ENCODE data around the gene KLC4.
"Not testable (repeated sequence)": the region's sequence is repeated elsewhere in the genome, so short reads cannot be mapped to it uniquely, and the experiment has no call there.

Gene KLC4

DNA sequence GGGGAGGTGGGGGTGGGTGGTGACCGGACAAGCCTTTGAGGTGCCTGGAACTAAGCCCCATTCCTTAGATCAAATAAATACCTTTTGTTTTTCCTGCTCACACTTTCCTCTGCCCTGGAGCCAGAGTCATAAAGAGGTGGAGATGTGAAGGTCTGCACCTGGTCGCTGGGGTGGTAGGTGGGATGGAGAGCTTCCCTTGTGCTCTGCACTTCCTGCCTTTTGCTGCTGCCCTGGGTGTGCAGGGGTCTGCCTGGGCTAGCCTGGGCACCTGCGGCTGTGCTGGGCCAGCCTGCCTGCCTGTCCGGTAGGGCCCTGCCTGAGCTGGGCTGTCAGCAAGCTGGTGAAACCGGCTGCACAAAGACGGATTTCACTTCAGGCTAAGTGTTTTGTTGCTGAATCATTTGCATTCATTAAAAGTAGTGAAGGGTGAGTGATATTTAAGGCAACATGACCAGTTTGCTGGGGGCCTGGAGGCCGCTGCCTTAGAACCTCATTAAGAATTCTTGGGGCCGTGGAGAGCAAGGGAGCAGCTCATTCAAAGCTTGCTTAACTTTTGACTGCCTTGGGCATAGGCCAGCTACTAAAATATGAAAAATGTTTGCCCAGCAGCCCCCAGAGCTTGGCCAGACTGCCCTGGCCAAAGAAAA, 37.1 kb downstream of the KLC4 start:
- DNase-seq, result peak; percentile 46

DNA sequence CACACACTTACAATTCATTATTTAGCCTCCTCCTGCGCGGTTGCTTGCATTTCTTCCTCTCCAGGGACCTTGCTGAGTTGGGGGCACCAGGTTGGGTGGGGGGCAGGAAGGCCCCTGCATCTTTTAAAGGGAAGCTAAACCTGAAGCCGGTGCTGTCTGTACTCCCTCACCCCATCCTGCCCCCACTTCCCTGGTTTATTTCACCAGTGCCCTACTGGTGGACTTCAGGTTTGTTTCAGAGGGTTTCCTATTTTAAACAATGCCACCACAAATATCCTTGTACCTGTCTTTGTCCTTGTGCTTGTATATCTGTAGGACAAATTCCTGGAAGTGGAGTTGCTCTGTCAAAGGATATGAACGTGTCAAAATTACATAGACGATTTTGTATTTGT, 37.7 kb downstream of the KLC4 start:
- DNase-seq, result peak; percentile 42

DNA sequence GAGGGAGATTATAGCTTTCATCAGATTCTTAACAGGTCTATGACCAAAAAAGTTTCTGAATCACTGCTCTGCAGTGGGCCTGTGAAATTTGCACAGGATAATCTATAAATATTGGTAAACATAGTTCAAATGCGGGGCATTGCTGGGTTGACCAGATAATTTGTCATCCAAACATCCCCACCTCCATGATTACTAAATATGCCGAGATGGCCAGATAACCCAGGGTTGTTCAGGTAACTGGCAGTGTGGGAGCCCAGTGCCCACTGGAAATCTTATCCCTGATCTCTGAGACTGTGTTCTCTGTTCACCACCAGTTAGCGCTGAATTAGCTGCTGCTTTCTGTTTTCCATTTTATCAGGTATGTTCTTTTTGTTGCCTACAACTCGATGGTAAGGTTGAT, 38.1 kb downstream of the KLC4 start:
- peak; percentile 21 for DNase-seq

DNA sequence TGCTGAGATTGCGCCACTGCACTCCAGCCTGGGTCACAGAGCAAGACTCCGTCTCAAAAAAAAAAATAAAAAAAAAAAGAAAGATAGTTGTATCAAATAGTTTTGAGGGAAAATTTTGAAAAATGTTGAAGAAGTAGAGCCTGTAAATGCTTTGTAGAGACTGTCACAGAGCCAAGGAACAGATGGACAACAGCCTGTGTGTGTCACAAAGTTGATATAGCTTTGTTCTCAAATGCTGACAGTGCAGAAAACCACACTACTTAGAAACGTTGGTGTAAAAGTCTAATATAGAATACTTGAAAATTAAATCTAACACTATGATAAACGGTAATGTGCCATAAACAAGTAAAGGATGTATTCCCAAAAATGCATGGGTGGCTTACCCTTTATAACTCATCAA, 42.1 kb downstream of the KLC4 start:
- peak; percentile 10 for DNase-seq

DNA sequence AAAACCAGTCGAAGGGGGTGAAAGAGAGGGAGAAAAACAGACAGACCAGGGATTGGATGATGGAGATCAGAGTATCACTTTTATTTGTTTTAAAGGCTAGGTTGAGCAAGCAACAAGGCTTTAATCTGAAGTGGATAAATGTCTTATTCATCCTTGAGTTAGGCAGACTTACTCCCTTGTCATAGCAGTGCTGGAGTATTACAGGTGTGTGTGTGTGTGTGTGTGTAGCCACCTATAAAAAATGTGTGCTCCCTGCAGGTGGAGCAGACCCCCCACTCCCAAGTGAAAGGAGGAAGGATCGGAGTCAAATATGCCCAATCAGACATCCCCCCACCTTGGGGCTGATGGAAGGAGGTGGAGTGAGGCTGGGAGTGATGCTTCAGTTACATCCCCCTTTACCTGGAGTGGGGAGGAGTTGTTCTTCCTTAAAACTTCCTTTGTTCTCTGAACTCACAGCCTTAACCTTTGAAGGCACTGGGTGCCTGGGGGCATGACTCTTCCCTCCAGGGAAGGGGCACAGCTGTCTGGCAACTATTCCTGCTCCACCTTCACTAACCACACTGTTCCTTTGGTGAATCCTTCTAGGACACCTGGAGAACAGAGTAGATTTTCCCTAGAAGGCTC, 43.9 kb downstream of the KLC4 start:
- DNase-seq, result peak; percentile 10

DNA sequence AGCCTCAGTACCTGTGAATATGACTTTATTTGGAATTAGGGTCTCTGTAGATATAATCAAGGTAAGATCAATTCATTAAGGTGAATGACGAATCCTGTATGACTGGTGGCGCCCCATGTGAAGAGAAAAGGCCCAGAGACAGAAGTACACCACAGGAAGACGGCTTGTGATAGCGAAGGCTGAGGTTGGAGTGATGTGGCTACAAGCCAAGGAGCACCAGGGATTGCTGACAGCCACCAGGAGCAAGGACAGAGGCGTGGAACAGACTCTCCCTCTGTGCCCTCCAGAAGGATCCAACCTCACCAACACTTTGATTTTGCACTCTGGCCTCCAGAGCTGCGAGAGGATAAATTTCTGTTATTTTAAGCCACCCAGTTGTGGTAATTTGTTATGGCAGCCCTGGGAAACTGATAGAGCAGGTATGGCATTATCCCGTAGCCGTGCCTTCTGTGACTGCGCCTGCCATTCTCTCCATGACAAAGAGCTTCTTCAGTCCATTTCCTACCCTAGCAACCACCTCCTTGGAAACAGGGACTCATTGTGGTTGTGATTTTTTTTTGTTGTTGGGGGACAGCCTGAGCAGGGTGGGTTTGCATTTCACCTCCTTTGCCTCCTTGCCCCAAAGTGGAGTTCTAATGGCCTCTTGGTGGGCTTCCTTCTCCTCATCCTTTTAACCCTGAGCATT, 46.2 kb downstream of the KLC4 start:
- peak; percentile 27 for DNase-seq

DNA sequence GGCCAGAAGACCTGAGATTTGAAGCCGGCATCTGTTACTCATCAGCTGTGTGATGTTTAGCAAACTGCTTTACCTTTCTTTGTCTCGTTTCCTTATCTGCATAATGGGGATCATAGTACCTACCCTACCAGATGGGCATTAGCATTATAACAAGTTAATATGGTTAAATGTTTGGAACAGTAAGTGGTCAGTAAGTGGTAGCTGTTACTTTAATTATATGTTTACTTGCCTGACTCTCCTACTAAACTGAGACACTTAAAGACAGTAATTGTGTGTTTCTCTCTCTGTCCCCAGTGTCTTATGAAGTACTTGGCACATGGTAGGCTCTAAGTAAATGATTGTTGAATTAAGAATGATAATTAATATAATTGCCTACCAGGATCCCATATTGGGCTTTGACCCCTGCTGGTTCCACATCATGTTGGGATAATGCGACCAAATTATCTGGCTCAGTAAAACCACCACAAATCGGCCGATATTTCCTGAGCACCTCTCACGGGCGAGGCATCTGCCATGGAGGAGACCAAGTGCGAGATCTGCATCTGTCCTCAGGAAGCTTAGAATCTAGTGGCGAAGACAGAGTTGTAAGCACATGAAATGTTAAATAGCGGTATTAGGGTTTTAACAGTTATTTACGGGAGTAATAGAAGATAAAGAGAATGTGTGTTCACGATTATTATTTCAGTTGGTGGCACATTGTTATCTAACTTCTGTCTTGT, 48.1 kb downstream of the KLC4 start:
- peak; percentile 15 for DNase-seq

DNA sequence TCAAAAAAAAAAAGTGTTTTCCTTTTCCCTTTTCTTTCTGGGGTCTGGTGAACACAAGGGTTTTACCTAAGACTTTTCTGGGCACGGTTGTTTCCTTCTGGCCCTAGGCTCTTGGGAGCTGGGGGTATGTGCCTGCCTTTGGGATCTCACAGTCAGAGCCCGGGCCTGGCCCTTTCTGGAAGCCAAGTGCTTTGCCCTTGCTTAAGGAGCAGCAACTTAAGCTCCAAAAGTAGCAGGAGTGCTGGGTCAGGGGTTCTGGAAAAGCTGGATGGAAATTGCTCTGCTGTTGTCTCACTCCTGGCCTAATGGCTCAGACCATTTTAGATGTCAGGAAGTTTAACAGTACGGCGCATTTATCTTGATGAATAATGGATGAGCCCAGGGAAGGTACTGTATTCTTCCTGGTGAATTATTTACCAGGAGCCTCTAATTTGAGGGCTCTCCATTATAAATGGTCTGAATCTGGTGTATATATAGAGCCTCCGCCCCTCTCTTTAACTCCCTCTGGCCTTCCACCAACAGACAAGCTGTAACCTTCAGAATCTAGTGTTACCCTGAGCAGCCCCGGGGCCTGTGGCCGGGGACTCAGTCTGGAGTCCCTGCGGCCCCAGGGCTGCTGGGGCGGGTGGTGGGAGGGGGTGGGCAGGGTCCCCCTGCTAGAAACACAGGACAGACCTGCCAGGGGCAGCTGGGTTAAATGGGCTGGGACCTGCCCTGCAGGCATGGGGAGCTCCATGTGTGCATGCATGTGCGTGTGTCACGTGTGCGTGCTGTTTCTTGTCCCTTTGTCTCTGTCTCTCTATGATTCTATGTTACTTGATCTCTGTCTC, 54.2 kb downstream of the KLC4 start:
- no peak for DNase-seq

DNA sequence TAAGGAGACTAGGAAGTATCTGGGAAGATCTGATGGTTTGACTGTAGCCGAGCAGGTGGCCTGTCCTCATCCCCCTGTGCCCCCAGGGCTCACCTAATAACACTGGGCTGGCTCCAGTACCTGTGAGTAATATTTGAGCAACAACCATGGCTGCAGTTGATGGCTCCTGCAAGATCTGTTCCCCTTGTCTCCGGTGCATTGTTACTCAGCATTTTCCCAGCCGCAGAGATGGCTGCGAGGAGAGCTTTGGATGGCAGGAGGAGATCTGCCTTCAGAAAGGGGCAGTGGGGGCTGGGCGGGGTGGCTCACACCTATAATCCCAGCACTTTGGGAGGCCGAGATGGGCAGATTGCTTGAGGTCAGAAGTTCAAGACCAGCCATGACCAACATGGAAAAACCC, 55.9 kb downstream of the KLC4 start:
- DNase-seq, result no peak

DNA sequence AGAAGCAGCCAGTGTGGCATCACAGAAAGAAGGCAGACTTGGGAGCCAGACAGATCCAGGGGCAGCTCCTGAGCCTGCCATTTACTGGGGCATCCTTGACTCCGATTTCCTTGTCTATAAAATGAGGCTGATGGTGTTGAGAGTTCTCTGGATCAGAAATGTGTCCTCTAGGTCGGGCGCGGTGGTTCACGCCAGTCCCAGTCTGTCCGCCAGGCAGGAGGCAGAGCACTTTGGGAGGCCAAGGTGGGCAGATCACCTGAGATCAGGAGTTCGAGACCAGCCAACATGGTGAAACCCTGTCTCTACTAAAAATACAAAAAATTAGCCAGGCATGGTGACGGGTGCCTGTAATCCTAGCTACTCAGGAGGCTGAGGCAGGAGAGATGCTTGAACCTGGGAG, 58.0 kb downstream of the KLC4 start:
- not testable (repeated sequence) for DNase-seq

DNA sequence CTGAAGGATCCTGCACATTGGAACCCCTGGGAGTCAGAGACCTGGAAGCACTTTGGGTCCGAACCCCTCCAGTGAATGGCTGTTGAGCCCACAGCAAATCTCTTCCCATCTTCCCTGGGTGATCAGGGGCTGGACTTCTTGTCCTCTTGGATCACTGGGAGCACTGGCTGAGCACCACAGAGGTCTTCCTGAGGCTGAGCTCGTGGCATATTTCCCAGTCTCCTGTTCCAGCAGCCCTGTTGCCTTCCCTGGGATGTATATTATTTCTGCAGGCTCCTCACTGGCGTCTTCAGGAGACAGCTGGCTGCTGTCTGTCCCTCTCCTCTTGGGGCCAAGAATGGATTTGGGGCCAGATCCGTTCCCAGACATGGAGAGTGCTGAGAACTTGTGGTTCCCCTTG, 60.1 kb downstream of the KLC4 start:
- DNase-seq, result no peak

DNA sequence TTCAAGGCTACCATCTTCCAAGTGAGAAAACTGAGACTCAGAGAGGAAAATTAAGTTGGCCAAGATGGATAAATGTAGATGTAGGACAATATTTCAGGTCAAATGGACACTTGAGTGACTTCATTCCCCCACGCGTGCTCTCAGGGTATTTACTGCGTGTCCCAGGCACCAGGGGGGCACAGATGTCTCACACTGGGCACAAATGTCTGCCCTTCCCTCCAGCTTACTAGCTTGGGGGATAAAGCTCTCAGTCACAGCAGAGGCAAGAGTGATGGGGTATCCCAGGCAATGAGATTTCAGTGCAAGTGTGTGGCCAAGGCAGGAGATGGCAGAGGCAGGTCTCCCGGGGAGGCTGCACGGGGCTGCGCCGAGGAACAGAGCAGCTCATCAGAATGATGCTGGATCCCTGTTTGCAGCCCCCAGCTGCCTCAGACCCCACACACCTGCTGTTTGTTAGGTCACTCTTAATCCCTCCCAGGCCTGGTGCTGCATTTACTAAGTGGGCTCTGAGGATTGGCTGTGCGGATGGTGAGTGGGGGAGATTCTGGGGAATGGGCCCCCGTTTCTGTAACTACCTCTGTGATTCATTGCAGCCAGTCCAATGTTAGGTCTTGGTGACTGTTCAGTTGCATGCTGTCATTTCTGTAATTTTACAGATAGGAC, 60.8 kb downstream of the KLC4 start:
- DNase-seq, result no peak

DNA sequence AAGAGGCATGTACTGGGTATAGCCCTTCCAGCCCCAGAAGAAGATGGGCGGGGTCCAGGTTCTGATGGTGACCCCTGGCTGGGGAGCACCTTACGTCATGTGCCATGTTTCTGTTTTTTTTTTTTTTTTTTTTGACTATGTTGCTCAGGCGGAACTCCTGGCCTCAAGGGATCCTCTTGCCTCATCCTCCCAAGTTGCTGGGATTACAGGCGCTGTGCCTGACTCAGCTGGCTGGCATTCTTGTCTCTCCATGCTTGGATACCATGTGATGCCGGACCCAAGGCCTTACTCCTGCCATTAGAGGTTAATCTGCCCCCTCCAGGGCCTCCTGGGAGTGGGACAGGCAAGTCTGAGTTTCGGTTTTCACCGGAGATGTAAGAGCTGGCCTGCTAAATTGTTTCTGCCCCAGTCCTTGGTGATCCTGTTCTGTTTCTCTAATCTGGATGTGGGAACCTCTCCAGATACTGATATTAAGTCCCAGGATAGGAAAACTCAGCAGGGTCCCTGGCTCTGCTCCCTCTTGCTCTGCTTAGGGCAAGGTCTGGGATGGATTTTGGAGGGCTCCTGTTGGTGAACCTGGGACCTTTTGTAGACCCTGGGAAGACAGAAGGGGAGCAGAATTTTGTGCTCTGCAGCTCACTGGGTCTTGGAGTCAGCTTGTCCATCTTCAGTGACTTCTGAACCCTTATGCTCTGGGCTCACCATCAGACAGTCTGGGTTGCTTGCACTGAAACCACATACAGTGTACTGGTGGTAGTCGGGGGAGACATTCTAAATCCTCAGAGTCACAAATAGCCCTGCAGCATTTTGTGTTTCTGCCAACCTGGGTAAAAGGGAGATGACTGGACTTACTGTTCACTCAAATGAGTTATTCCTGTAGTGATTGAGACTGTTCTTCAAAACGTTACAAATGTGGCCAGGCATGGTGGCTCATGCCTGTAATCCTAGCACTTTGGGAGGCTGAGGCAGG, 61.8 kb downstream of the KLC4 start:
- no peak for DNase-seq

DNA sequence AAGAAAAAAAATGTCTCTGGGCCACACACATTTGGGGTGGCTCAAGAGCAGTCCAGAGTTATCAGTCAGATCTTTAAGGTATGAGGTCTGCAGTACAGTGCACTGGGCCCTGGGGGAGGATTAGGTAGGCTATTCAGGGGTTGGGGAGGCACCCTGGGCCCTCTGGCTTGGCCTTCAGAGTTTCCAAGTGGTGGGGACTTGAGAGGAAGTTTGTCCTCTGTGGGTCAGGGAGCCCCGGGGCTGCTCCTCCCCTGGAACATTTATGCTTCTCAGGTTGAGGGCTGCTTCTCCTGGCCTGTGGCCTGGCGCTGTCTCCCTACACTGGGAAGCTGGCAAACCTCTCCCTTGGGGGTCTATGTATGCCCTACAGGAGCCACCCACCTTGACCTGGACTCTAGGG, 62.7 kb downstream of the KLC4 start:
- DNase-seq, result no peak

DNA sequence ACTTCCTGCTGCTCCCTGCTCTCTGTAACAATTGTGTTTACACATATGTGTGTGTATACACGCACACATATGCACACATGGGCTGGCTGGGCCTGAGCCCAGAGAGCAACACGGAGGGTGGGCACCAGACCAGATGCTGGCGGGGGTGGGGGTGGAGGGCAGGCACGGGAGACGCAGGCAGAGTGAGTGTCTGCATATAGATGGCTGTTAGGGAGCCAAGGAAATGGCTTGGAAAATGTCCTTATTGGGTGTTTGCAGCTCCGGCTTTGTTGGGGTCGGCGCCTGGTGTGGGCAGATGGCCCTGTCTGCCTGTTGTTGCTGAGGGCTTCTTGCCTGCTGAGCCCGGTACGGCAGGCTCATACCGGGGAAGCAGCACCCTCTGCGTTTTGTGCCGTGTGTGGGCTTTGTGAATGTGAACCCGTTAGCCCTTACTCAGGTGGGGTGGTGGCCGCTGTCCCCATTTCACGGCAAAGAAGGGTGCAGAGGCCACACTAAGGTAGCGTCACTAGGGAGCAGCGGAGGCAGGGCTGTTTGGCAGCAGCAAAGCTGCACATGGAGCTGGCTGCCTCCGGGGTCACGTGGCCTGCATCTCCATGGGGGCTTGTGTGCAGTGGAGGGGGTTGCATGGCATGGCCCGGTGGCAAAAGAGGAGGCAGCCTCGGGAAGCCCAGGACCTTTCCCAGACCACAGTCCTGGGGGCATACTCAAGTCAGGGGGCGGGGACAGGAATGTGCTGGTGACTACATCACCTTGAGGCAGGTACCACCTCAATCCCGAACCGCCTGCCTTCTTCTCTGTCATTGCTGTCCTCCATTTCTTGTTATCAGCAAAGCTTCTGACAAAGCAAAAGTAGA, 64.3 kb downstream of the KLC4 start:
- no peak for DNase-seq

DNA sequence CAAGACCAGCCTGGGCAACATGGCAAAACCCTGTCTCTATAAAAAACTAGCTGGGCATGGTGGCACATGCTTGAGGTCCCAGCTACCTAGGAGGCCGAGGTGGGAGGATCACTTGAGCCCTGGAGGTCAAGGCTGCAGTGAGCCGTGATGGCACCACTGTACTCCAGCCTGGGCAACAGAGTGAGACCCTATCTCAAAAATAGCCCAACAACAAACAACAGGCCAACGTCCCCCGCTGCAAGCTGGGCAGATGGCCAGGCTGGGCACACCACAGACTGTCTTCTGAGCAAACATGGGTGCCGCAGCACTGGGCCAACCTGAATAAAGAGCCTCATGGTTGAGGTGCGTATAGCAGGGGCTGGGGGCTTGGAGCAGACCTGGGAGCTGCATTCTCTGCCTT, 65.0 kb downstream of the KLC4 start:
- DNase-seq, result peak; percentile 26
